ENCODE measurements around the gene HAGHL.

DNA sequence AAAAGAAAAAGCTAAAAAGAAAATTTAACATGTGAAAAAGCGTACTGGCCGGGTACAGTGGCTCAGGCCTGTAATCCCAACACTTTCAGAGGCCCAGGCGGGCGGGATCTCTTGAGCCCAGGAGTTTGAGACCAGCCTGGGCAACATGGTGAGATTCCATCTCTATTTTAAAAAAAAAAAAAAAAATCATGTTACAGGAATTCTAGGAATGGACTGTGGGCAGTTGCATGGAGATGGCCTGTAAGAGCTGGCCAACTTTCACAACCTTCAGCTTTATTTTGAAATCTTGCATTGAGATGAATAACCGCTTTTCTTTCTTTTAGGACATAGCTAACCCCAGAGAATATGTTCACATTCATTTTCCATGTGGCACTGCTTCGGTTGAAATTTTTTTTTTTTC is 22.1 kb downstream of the HAGHL start:
- TF ChIP-seq, protein P1, sequence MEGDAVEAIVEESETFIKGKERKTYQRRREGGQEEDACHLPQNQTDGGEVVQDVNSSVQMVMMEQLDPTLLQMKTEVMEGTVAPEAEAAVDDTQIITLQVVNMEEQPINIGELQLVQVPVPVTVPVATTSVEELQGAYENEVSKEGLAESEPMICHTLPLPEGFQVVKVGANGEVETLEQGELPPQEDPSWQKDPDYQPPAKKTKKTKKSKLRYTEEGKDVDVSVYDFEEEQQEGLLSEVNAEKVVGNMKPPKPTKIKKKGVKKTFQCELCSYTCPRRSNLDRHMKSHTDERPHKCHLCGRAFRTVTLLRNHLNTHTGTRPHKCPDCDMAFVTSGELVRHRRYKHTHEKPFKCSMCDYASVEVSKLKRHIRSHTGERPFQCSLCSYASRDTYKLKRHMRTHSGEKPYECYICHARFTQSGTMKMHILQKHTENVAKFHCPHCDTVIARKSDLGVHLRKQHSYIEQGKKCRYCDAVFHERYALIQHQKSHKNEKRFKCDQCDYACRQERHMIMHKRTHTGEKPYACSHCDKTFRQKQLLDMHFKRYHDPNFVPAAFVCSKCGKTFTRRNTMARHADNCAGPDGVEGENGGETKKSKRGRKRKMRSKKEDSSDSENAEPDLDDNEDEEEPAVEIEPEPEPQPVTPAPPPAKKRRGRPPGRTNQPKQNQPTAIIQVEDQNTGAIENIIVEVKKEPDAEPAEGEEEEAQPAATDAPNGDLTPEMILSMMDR (IDR thresholded peaks at IDR 0.05), result no peak
- TF ChIP-seq POLR2A (IDR thresholded peaks at IDR 0.05), result no peak

Measured in esophagus squamous epithelium (tissue), 4 donors.